Medulla oblongata (tissue), 1 donor: ENCODE results near the gene AKT2.

Experiments
- DNase-seq: peaks from one replicate; pipeline ENCODE4 v3.0.0-alpha.2; 2015; ENCODE audit errors: extremely low spot score

Gene AKT2

DNA sequence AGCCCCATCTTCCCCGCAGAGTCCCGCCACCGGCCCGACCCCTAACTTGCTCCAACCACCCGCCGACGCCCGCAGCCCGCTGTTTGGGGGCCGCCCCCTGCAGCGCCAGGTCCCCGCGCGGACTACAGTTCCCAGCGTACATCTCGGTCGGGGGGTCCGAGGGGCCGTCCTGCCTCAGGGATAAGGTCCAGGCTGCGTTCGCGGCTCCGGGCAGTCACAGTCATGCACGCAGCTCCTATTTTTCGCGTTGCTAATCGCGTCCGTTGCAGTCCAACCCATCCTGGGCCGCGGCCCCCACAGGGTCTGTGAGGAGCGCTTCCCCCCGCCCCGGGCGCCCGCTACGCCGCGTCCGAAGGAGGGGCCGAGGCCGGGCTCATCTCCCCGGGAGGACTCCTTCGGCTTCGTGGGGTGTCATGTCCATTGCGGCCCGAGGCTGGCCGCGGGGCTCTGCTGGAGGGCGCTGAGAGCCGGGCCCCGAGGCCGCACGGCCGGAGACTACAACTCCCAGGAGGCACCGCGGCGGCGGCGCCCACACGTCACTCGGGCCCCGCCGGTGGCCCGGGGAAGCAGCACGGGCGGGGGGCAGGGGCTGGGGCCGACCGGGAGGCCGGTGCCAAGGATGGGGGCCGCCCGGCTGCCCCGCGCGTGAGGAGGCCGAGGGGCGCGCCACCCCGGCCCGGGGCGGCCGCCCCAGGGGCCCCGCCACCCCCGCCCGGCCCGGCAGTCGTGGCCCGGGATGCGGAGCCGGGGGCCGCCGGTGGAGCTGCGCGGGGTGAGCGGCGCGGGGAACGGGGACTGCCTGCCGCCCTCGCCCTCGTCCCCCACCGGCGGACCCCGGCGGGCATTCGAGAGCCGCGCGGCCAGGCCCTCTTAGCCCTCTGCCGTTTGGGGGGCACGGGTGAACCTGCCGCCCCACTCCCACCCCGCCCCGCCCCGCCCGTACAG, 94.0 kb downstream of the AKT2 start, which contains the start of gene MAP3K10:
TSS of gene MAP3K10 (plus strand) at position 536 of the 945 bp plus-strand sequence. CDS start 606 bp downstream, outside the sequence.
- peak; percentile 83 for DNase-seq

DNA sequence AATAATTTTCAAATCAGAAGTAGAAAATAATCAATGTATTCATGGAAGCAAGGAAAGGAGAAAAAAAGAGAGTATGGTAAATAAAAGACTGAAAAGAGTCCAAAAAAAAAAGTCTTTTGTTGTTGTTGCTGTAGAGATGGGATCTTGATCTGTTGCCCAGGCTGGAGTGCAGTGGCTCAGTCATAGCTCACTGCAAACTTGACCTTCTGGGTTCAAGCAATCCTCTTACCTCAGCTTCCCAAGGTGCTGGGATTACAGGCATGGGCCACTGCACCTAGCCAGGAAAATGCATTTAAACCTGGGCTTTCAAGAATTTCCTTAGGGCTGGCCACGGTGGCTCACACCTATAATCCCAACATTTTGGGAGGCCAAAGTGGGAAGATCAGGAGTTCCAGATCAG, 100.9 kb downstream of the AKT2 start:
- no peak for DNase-seq
